Lung (tissue), 12 donors: ENCODE data around the gene RNGTT. TPM values are rescaled to one million over a fixed set of nuclear protein-coding genes. Genes with fewer than 3 reads are reported as not detected.
A peak's percentile ranks its signal among the peaks of the same experiment; 100 is the strongest.
"Not testable (repeated sequence)": the region's sequence is repeated elsewhere in the genome, so short reads cannot be mapped to it uniquely, and the experiment has no call there.

Experiments used
- ATAC-seq: fragments of 200-7000 bp; cut with Tn5 transposase; one replicate; pipeline ENCODE4 v1.9.1; 2020; ENCODE audit warnings: moderate number of reproducible peaks; ENCODE audit not compliant: insufficient read depth, low FRiP score
- DNase-seq, 3 donors: peaks; one replicate each; pipeline ENCODE4 v3.0.0-alpha.2; 2013 to 2017
- H3K27ac ChIP-seq, 2 donors: one replicate each; pipeline ENCODE4 v1.5.1; 2013; ENCODE audit warnings: mild to moderate bottlenecking in 2 of 2, moderate library complexity in 2 of 2, control low read depth in 1 of 2, inconsistent platforms in 1 of 2, low read depth in 1 of 2, low read length in 1 of 2
- H3K27me3 ChIP-seq, 3 donors: one replicate each; pipeline ENCODE4 v1.5.1; 2013; ENCODE audit warnings: low read length in 2 of 3; ENCODE audit not compliant: control insufficient read depth in 3 of 3, insufficient read depth in 3 of 3
- H3K36me3 ChIP-seq, 4 donors: one replicate each; pipeline ENCODE4 v1.5.1; 2013; ENCODE audit warnings: low read length in 4 of 4, mild to moderate bottlenecking in 1 of 4, moderate library complexity in 1 of 4; ENCODE audit not compliant: control insufficient read depth in 4 of 4, insufficient read depth in 4 of 4
- H3K4me1 ChIP-seq, 5 donors: one replicate each; pipeline ENCODE4 v1.5.1; 2013; ENCODE audit warnings: low read length in 5 of 5, mild to moderate bottlenecking in 2 of 5, moderate library complexity in 1 of 5; ENCODE audit not compliant: control insufficient read depth in 5 of 5, insufficient read depth in 5 of 5
- H3K4me3 ChIP-seq: one replicate; pipeline ENCODE4 v1.5.1; 2013; ENCODE audit warnings: mild to moderate bottlenecking, control low read depth, moderate library complexity
- H3K9ac ChIP-seq, 2 donors: one replicate each; pipeline ENCODE4 v1.5.1; 2013; ENCODE audit warnings: low read length in 2 of 2, control low read depth in 1 of 2; ENCODE audit not compliant: insufficient read depth in 1 of 2
- H3K9me3 ChIP-seq, 4 donors: one replicate each; pipeline ENCODE4 v1.5.1; 2013; ENCODE audit warnings: low read length in 3 of 4, mild to moderate bottlenecking in 1 of 4, moderate library complexity in 1 of 4; ENCODE audit not compliant: control insufficient read depth in 4 of 4, insufficient read depth in 3 of 4
- WGBS, 2 donors: extraction: QIAGEN DNeasy Blood & Tissue Kit; methylation state at CpG; one replicate each; pipeline ENCODE4 v1.1.7; 2013; 5-methylcytosine and 5-hydroxymethylcytosine counted together
- polyA plus RNA-seq, 2 donors: library from polyadenylated mRNA; stranded (reverse); fragments of 200-250 nt; gene quantifications; one replicate each; pipeline ENCODE4 v1.2.1, GENCODE V29; 2013
- total RNA-seq, 2 donors: library from RNA; depleted of rRNA in 1 of 2; stranded (reverse); fragments of >200 nt in 1 of 2; gene quantifications; one replicate each; pipeline ENCODE4 v1.2.1, GENCODE V29; 2014 to 2021
- TF ChIP-seq, protein P1 (sequence below): IDR thresholded peaks from 2 replicates; pipeline ENCODE4 v1.5.1; 2012; ENCODE audit warnings: mild to moderate bottlenecking; ENCODE audit errors: control extremely low read depth, extremely low read depth
- donor health status: control.
- donor health status: control.
- donor health status: Bipolar disorder and iron deficiency.
- donor health status: healthy.
- donor health status: DM: yes; HTN: yes; CAD: no.

Gene RNGTT
- total and polyA plus RNA-seq, 4 donors: 3.0 to 25.0 (median 9.2) TPM

GRCh38 chr6:88730611-88731011 lies 232.8 kb downstream of the RNGTT start:
- 96 to 98% methylated on average over 4 of the region's 4 CpGs for WGBS, 2 donors
- Histone ChIP-seq H3K9ac (no peak overlapping the region), H3K27me3 (no peaks in the 10 kb centered on the region), H3K9me3 (no peaks in the 10 kb centered on the region), H3K4me1 (peaks cover 0 to 2% (median 0%) of the 10 kb centered on the region in 5 donors), H3K27ac (no peak overlapping the region), H3K4me3 (no peak overlapping the region), H3K36me3 (no peaks in the 10 kb centered on the region)
- no peak for DNase-seq
- no peak for ATAC-seq
- TF ChIP-seq, protein P1, sequence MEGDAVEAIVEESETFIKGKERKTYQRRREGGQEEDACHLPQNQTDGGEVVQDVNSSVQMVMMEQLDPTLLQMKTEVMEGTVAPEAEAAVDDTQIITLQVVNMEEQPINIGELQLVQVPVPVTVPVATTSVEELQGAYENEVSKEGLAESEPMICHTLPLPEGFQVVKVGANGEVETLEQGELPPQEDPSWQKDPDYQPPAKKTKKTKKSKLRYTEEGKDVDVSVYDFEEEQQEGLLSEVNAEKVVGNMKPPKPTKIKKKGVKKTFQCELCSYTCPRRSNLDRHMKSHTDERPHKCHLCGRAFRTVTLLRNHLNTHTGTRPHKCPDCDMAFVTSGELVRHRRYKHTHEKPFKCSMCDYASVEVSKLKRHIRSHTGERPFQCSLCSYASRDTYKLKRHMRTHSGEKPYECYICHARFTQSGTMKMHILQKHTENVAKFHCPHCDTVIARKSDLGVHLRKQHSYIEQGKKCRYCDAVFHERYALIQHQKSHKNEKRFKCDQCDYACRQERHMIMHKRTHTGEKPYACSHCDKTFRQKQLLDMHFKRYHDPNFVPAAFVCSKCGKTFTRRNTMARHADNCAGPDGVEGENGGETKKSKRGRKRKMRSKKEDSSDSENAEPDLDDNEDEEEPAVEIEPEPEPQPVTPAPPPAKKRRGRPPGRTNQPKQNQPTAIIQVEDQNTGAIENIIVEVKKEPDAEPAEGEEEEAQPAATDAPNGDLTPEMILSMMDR: no peak

DNA sequence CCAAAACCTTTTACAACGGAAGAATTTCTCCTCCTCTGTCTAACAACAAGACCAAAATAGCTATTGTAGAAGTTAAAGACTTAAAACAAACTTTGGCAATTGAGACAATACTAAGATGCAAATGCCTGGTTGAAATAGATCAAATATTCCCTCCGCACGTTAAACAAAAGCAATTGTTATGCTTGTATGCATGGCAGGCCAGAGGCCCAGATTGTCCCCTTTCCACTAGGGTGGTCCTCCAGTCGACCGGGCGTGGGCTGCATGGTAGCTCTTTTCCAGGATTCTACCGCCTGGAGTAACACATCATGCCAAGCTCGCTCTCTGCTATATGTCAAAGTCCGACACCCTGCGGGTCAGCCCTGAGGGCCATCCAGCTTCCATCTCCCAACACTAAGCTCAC lies 234.7 kb downstream of the RNGTT start:
- WGBS, 2 donors: 89 to 92% methylated on average over 10 of the region's 10 CpGs
- no peaks in the 10 kb centered on the region for H3K36me3 ChIP-seq
- no peak overlapping the region for H3K9ac ChIP-seq
- TF ChIP-seq, protein P1: no peak
- no peak for DNase-seq
- no peak for ATAC-seq
- H3K4me1 ChIP-seq: peaks cover 0 to 3% (median 0%) of the 10 kb centered on the region in 5 donors
- H3K9me3 ChIP-seq: no peaks in the 10 kb centered on the region
- no peaks in the 10 kb centered on the region for H3K27me3 ChIP-seq
- H3K4me3 ChIP-seq: no peak overlapping the region
- H3K27ac ChIP-seq: no peak overlapping the region

DNA sequence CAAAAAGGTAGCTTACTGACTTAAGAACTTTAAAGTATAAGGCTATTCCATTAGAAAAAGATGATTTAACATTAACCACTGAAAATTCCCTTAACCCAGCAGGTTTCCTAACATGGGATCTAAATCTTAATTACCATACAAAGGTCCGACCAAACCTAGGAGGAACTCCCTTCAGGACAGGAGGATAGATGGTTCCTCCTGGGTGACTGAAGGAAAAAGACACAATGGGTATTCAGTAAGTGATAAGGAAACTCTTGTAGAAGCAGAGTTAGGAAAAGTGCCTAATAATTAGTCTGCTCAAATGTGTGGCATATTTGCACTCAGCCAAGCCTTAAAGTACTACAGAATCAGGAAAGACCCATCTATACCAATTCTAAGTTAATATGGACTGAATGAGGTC lies 237.0 kb downstream of the RNGTT start:
- ATAC-seq, H3K27ac ChIP-seq: not testable (repeated sequence)

DNA sequence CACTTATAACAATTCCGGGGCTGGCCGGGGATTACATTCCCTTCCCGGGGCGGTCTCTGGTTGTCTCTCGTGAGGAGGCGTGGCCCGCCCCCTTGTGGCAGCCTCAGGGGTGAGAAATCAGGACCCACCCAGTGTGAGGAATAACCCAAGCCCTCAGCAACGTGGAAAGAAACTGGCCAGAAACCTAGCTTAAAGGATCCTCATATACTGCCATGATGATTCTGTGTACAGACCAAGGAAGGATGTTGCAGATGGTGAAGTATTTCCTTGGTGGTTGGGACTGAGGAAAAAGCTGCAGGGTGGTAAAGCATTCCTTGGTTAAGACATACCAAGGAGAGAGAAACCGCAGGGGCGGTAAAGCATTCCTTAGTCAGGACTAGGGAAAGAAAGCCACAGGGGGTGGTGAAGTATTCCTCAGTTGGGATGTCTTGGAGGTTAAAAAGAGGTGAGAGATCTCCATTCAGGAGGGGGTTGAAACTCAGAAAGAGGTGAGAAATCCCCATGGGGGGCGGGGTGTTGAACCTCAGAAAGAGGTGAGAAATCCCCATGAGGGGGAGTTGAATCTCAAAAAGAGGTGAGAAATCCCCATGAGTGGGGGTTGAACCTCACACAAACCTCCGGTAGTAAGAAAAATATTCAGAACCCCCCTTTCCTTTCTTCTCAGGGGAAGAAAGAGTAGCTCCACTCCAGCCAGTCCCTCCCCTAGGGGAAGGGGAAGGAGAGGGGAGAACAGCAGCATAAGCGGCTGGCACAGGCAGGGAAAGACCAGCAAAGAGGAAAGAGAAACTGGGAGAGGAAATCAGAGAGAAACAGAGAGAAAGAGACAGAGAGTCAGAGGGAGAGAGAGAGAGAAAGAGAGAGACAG lies 238.1 kb downstream of the RNGTT start:
- no peaks in the 10 kb centered on the region for H3K27me3 ChIP-seq
- DNase-seq (peak; percentile 30 to 49 (median 45)), ATAC-seq (no peak)
- WGBS, 2 donors: 73 to 77% methylated on average over 13 of the region's 13 CpGs
- no peak overlapping the region for H3K9ac ChIP-seq
- no peaks in the 10 kb centered on the region for H3K9me3 ChIP-seq
- H3K4me3 ChIP-seq: no peak overlapping the region
- TF ChIP-seq, protein P1: no peak
- H3K27ac ChIP-seq: no peak overlapping the region
- no peaks in the 10 kb centered on the region for H3K36me3 ChIP-seq
- H3K4me1 ChIP-seq: peaks cover 0 to 1% (median 0%) of the 10 kb centered on the region in 5 donors

More for the DNA sequence above, 237.0 kb downstream of the RNGTT start:
- not testable (repeated sequence) for H3K4me3 ChIP-seq, H3K36me3 ChIP-seq, H3K4me1 ChIP-seq, H3K9me3 ChIP-seq, H3K27me3 ChIP-seq, H3K9ac ChIP-seq, DNase-seq
- 97% methylated on average over 1 of the region's 1 CpG for WGBS, 2 donors
